Measurements from ENCODE around the gene SORCS2.

SORCS2 gene

GRCh38 chr4:7365462-7366179 lies 173.3 kb downstream of the SORCS2 start:
- Histone ChIP-seq H3K36me3 (ENCODE audit: insufficient read depth, low read length) (no peaks in the 10 kb centered on the region), H3K4me3 (no peak overlapping the region), H3K27ac (no peak overlapping the region), H3K9me3 (ENCODE audit: low read depth, low read length) (no peaks in the 10 kb centered on the region), H3K9ac (ENCODE audit: insufficient read length) (no peak overlapping the region)
- TF ChIP-seq FOXP2 (optimal IDR thresholded peaks at IDR 0.05; ENCODE audit: control extremely low read depth, extremely low read length, insufficient read depth) (no peak), POLR2AphosphoS5 (IDR thresholded peaks at IDR 0.05; ENCODE audit: borderline replicate concordance, low read depth, low read length) (no peak), EZH2 (IDR thresholded peaks at IDR 0.05) (no peak)
- no peak for DNase-seq (ENCODE audit: low read depth, low spot score)

- Histone ChIP-seq H3K36me3 (ENCODE audit: insufficient read depth, low read length) (no peaks in the 10 kb centered on the region), H3K27ac (no peak overlapping the region), H3K4me3 (no peak overlapping the region), H3K9me3 (ENCODE audit: low read depth, low read length) (no peaks in the 10 kb centered on the region), H3K9ac (ENCODE audit: insufficient read length) (no peak overlapping the region)
- no peak for DNase-seq (ENCODE audit: low read depth, low spot score)
- TF ChIP-seq FOXP2 (optimal IDR thresholded peaks at IDR 0.05; ENCODE audit: control extremely low read depth, extremely low read length, insufficient read depth) (no peak), POLR2AphosphoS5 (IDR thresholded peaks at IDR 0.05; ENCODE audit: borderline replicate concordance, low read depth, low read length) (no peak), EZH2 (IDR thresholded peaks at IDR 0.05) (no peak)
These were observed 174.0 kb downstream of the SORCS2 start for GRCh38 chr4:7366180-7366945.

- Histone ChIP-seq H3K36me3 (ENCODE audit: insufficient read depth, low read length) (no peaks in the 10 kb centered on the region), H3K27ac (no peak overlapping the region), H3K9me3 (ENCODE audit: low read depth, low read length) (no peaks in the 10 kb centered on the region), H3K4me3 (no peak overlapping the region), H3K9ac (ENCODE audit: insufficient read length) (no peak overlapping the region)
- DNase-seq (ENCODE audit: low read depth, low spot score): no peak
- TF ChIP-seq FOXP2 (optimal IDR thresholded peaks at IDR 0.05; ENCODE audit: control extremely low read depth, extremely low read length, insufficient read depth) (no peak), POLR2AphosphoS5 (IDR thresholded peaks at IDR 0.05; ENCODE audit: borderline replicate concordance, low read depth, low read length) (no peak), EZH2 (IDR thresholded peaks at IDR 0.05) (no peak)
These were observed 174.6 kb downstream of the SORCS2 start for GRCh38 chr4:7366954-7367353.

GRCh38 chr4:7367406-7367805 lies 175.1 kb downstream of the SORCS2 start:
- Histone ChIP-seq H3K9ac (ENCODE audit: insufficient read length) (no peak overlapping the region), H3K4me3 (no peak overlapping the region), H3K9me3 (ENCODE audit: low read depth, low read length) (no peaks in the 10 kb centered on the region), H3K36me3 (ENCODE audit: insufficient read depth, low read length) (no peaks in the 10 kb centered on the region), H3K27ac (no peak overlapping the region)
- TF ChIP-seq FOXP2 (optimal IDR thresholded peaks at IDR 0.05; ENCODE audit: control extremely low read depth, extremely low read length, insufficient read depth) (no peak), EZH2 (IDR thresholded peaks at IDR 0.05) (no peak), POLR2AphosphoS5 (IDR thresholded peaks at IDR 0.05; ENCODE audit: borderline replicate concordance, low read depth, low read length) (no peak)
- no peak for DNase-seq (ENCODE audit: low read depth, low spot score)

GRCh38 chr4:7367864-7368277 lies 175.5 kb downstream of the SORCS2 start:
- Histone ChIP-seq H3K4me3 (no peak overlapping the region), H3K9me3 (ENCODE audit: low read depth, low read length) (no peaks in the 10 kb centered on the region), H3K36me3 (ENCODE audit: insufficient read depth, low read length) (no peaks in the 10 kb centered on the region), H3K27ac (no peak overlapping the region), H3K9ac (ENCODE audit: insufficient read length) (no peak overlapping the region)
- no peak for DNase-seq (ENCODE audit: low read depth, low spot score)
- no peak for TF ChIP-seq POLR2AphosphoS5 (IDR thresholded peaks at IDR 0.05; ENCODE audit: borderline replicate concordance, low read depth, low read length)
- TF ChIP-seq EZH2 (IDR thresholded peaks at IDR 0.05): no peak
- no peak for TF ChIP-seq FOXP2 (optimal IDR thresholded peaks at IDR 0.05; ENCODE audit: control extremely low read depth, extremely low read length, insufficient read depth)

- DNase-seq (ENCODE audit: low read depth, low spot score): no peak
- H3K27ac ChIP-seq: no peak overlapping the region
These were observed 176.0 kb downstream of the SORCS2 start for GRCh38 chr4:7368296-7368695.

GRCh38 chr4:7369511-7369910 lies 177.2 kb downstream of the SORCS2 start:
- no peak overlapping the region for H3K9ac ChIP-seq (ENCODE audit: insufficient read length)
- TF ChIP-seq POLR2AphosphoS5 (IDR thresholded peaks at IDR 0.05; ENCODE audit: borderline replicate concordance, low read depth, low read length) (no peak), FOXP2 (optimal IDR thresholded peaks at IDR 0.05; ENCODE audit: control extremely low read depth, extremely low read length, insufficient read depth) (no peak), EZH2 (IDR thresholded peaks at IDR 0.05) (no peak)
- H3K4me3 ChIP-seq: no peak overlapping the region
- no peak overlapping the region for H3K27ac ChIP-seq
- DNase-seq (ENCODE audit: low read depth, low spot score): no peak
- H3K36me3 ChIP-seq (ENCODE audit: insufficient read depth, low read length): no peaks in the 10 kb centered on the region
- no peaks in the 10 kb centered on the region for H3K9me3 ChIP-seq (ENCODE audit: low read depth, low read length)

More at GRCh38 chr4:7368296-7368695, 176.0 kb downstream of the SORCS2 start:
- no peaks in the 10 kb centered on the region for H3K9me3 ChIP-seq (ENCODE audit: low read depth, low read length)
- H3K36me3 ChIP-seq (ENCODE audit: insufficient read depth, low read length): no peaks in the 10 kb centered on the region
- no peak overlapping the region for H3K9ac ChIP-seq (ENCODE audit: insufficient read length)
- TF ChIP-seq FOXP2 (optimal IDR thresholded peaks at IDR 0.05; ENCODE audit: control extremely low read depth, extremely low read length, insufficient read depth) (no peak), POLR2AphosphoS5 (IDR thresholded peaks at IDR 0.05; ENCODE audit: borderline replicate concordance, low read depth, low read length) (no peak), EZH2 (IDR thresholded peaks at IDR 0.05) (no peak)
- H3K4me3 ChIP-seq: no peak overlapping the region

- Histone ChIP-seq H3K9me3 (ENCODE audit: low read depth, low read length) (no peaks in the 10 kb centered on the region), H3K27ac (no peak overlapping the region), H3K9ac (ENCODE audit: insufficient read length) (no peak overlapping the region), H3K4me3 (no peak overlapping the region), H3K36me3 (ENCODE audit: insufficient read depth, low read length) (no peaks in the 10 kb centered on the region)
- no peak for TF ChIP-seq FOXP2 (optimal IDR thresholded peaks at IDR 0.05; ENCODE audit: control extremely low read depth, extremely low read length, insufficient read depth)
- TF ChIP-seq POLR2AphosphoS5 (IDR thresholded peaks at IDR 0.05; ENCODE audit: borderline replicate concordance, low read depth, low read length): no peak
- no peak for DNase-seq (ENCODE audit: low read depth, low spot score)
These were observed 177.7 kb downstream of the SORCS2 start for GRCh38 chr4:7370038-7370437.

Data from SK-N-MC (cell line).